ENCODE results near the gene MEGF6.

Gene MEGF6

GRCh38 chr1:3550511-3551289, 60.6 kb downstream of the MEGF6 start:
- no peak for DNase-seq

- no peak for DNase-seq
Measured at GRCh38 chr1:3548895-3549294, 62.4 kb downstream of the MEGF6 start.

- DNase-seq: no peak
Measured at GRCh38 chr1:3548156-3548893, 63.0 kb downstream of the MEGF6 start.

- no peak for DNase-seq
Measured at GRCh38 chr1:3547055-3548005, 64.0 kb downstream of the MEGF6 start.

GRCh38 chr1:3546048-3546384, 65.3 kb downstream of the MEGF6 start:
- no peak for DNase-seq

- no peak for DNase-seq
Measured at GRCh38 chr1:3545363-3546047, 65.8 kb downstream of the MEGF6 start.

GRCh38 chr1:3544040-3544977, 67.0 kb downstream of the MEGF6 start:
- DNase-seq: no peak

GRCh38 chr1:3543076-3544039, 68.0 kb downstream of the MEGF6 start:
- no peak for DNase-seq

- DNase-seq: no peak
Measured at GRCh38 chr1:3542676-3543075, 68.6 kb downstream of the MEGF6 start.

- no peak for DNase-seq
Measured at GRCh38 chr1:3541936-3542335, 69.4 kb downstream of the MEGF6 start.

- no peak for DNase-seq
Measured at GRCh38 chr1:3541465-3541864, 69.8 kb downstream of the MEGF6 start.

GRCh38 chr1:3540876-3541275, 70.4 kb downstream of the MEGF6 start:
- no peak for DNase-seq

- no peak for DNase-seq
Measured at GRCh38 chr1:3539707-3540425, 71.4 kb downstream of the MEGF6 start.

- no peak for DNase-seq
Measured at GRCh38 chr1:3537359-3537758, 73.9 kb downstream of the MEGF6 start.

- no peak for DNase-seq
Measured at GRCh38 chr1:3536420-3537195, 74.7 kb downstream of the MEGF6 start.

GRCh38 chr1:3535732-3536131, 75.6 kb downstream of the MEGF6 start:
- no peak for DNase-seq

GRCh38 chr1:3534803-3535637, 76.3 kb downstream of the MEGF6 start:
- no peak for DNase-seq
